Upper lobe of left lung (tissue), 6 donors: ENCODE measurements around the gene RPAP2. TPM values are rescaled to one million over a fixed set of nuclear protein-coding genes. Genes with fewer than 3 reads are reported as not detected.

Experiments used
- ATAC-seq, 2 donors: fragments of 200-7000 bp; cut with Tn5 transposase; one replicate each; pipeline ENCODE4 v1.9.1; 2022; ENCODE audit warnings: mild to moderate bottlenecking in 2 of 2, moderate library complexity in 2 of 2; ENCODE audit not compliant: low FRiP score in 2 of 2
- DNase-seq, 2 donors: peaks; one replicate each; pipeline ENCODE4 v3.0.0-alpha.2; 2019 to 2020
- H3K27ac ChIP-seq, 4 donors: fragments of 200-600 bp; sonication (generic); one replicate each; pipeline ENCODE4 v1.5.1; 2016 to 2019
- H3K27me3 ChIP-seq, 4 donors: fragments of 200-600 bp; sonication (generic); one replicate each; pipeline ENCODE4 v1.5.1; 2017 to 2019
- H3K36me3 ChIP-seq, 4 donors: fragments of 200-600 bp; sonication (generic); one replicate each; pipeline ENCODE4 v1.5.1; 2016 to 2019
- H3K4me1 ChIP-seq, 4 donors: fragments of 200-600 bp; sonication (generic); one replicate each; pipeline ENCODE4 v1.5.1; 2018 to 2019
- H3K4me3 ChIP-seq, 4 donors: fragments of 200-600 bp; sonication (generic); one replicate each; pipeline ENCODE4 v1.5.1; 2017 to 2019; ENCODE audit warnings: mild to moderate bottlenecking in 2 of 4, moderate library complexity in 1 of 4
- H3K9me3 ChIP-seq, 4 donors: fragments of 200-600 bp; sonication (generic); one replicate each; pipeline ENCODE4 v1.5.1; 2018 to 2019
- CTCF ChIP-seq, 6 experiments: fragments of 450-650 bp in 4 of 6; fragments of 200-600 bp in 2 of 6; sonication (generic) in 2 of 6; IDR thresholded peaks; one replicate each; pipeline ENCODE4 v1.5.1; 2016 to 2019; ENCODE audit warnings: antibody characterized with exemption in 6 of 6
- EP300 ChIP-seq, 4 donors: sonication (generic); formaldehyde crosslinking; IDR thresholded peaks; one replicate each; pipeline ENCODE4 v1.5.1; 2017; ENCODE audit warnings: antibody characterized with exemption in 4 of 4, control low read depth in 2 of 4
- POLR2A ChIP-seq, 4 donors: fragments of 450-650 bp; IDR thresholded peaks; one replicate each; pipeline ENCODE4 v1.5.1; 2016 to 2017; ENCODE audit warnings: antibody characterized with exemption in 4 of 4, mild to moderate bottlenecking in 2 of 4
- POLR2AphosphoS5 ChIP-seq, 2 donors: sonication (generic); formaldehyde crosslinking; IDR thresholded peaks; one replicate each; pipeline ENCODE4 v1.5.1; 2017; ENCODE audit warnings: antibody characterized with exemption in 2 of 2
- WGBS, 2 donors: methylation state at CpG; one replicate each; pipeline ENCODE4 v1.1.5; 2017 to 2018; 5-methylcytosine and 5-hydroxymethylcytosine counted together
- total RNA-seq, 6 donors: library from RNA; depleted of rRNA in 4 of 6; stranded (reverse); fragments of >200 nt in 4 of 6; gene quantifications; one replicate each; pipeline versions ENCODE4 v1.1.0 to v1.2.1, GENCODE V29; 2016 to 2021
- donor health status: DM: no; HTN: no; CAD: no; lungs with moderate emphysema.
- donor health status: DM: no; HTN: yes; CAD: no; lungs with severe emphysema.

RPAP2 gene
- total RNA-seq, 6 donors from 2014 or later: 3.6 to 15.8 (median 5.6) TPM

- ATAC-seq (no peak), DNase-seq (no peak)
- 96 to 100% methylated on average over 1 of the region's 1 CpG for WGBS, 2 donors
- Histone ChIP-seq H3K4me1 (no peaks in the 10 kb centered on the region), H3K4me3 (no peak overlapping the region), H3K27me3 (no peaks in the 10 kb centered on the region), H3K9me3 (peaks cover 0 to 9% (median 0%) of the 10 kb centered on the region in 4 donors), H3K36me3 (no peaks in the 10 kb centered on the region), H3K27ac (no peak overlapping the region)
- TF ChIP-seq CTCF (IDR thresholded peaks at IDR 0.05) (no peak), EP300 (IDR thresholded peaks at IDR 0.05) (no peak), POLR2A (IDR thresholded peaks at IDR 0.05) (no peak), POLR2AphosphoS5 (IDR thresholded peaks at IDR 0.05) (no peak)
Measured at GRCh38 chr1:92439291-92439690, 140.4 kb downstream of the RPAP2 start.

- 92 to 97% methylated on average over 9 of the region's 9 CpGs for WGBS, 2 donors
Measured at GRCh38 chr1:92441316-92441696, 142.4 kb downstream of the RPAP2 start.

GRCh38 chr1:92441697-92442342 lies 143.0 kb downstream of the RPAP2 start:
- Histone ChIP-seq H3K36me3 (no peaks in the 10 kb centered on the region), H3K27me3 (no peaks in the 10 kb centered on the region), H3K4me1 (no peaks in the 10 kb centered on the region), H3K27ac (no peak overlapping the region), H3K9me3 (peaks cover 0 to under 1% (median 0%) of the 10 kb centered on the region in 4 donors), H3K4me3 (no peak overlapping the region)
- DNase-seq (peak in 1 of 2 donors; percentile 72), ATAC-seq (no peak)
- WGBS, 2 donors: 71 to 79% methylated on average over 26 to 32 of the region's 32 CpGs
- TF ChIP-seq EP300 (IDR thresholded peaks at IDR 0.05) (no peak), POLR2A (IDR thresholded peaks at IDR 0.05) (no peak)

More at GRCh38 chr1:92441316-92441696, 142.4 kb downstream of the RPAP2 start:
- Histone ChIP-seq H3K9me3 (peaks cover 0 to 6% (median 0%) of the 10 kb centered on the region in 4 donors), H3K36me3 (no peaks in the 10 kb centered on the region), H3K4me1 (no peaks in the 10 kb centered on the region), H3K27me3 (no peaks in the 10 kb centered on the region), H3K27ac (no peak overlapping the region), H3K4me3 (no peak overlapping the region)
- TF ChIP-seq CTCF (IDR thresholded peaks at IDR 0.05) (no peak), EP300 (IDR thresholded peaks at IDR 0.05) (no peak), POLR2AphosphoS5 (IDR thresholded peaks at IDR 0.05) (no peak), POLR2A (IDR thresholded peaks at IDR 0.05) (no peak)
- DNase-seq (no peak), ATAC-seq (no peak)

- 89 to 91% methylated on average over 5 of the region's 5 CpGs for WGBS, 2 donors
- Histone ChIP-seq H3K27me3 (no peaks in the 10 kb centered on the region), H3K36me3 (no peaks in the 10 kb centered on the region), H3K4me3 (no peak overlapping the region), H3K9me3 (no peaks in the 10 kb centered on the region), H3K4me1 (no peaks in the 10 kb centered on the region), H3K27ac (no peak overlapping the region)
- ATAC-seq (no peak), DNase-seq (no peak)
- no peak for TF ChIP-seq POLR2AphosphoS5 (IDR thresholded peaks at IDR 0.05)
- no peak for TF ChIP-seq EP300 (IDR thresholded peaks at IDR 0.05)
- TF ChIP-seq CTCF (IDR thresholded peaks at IDR 0.05): no peak
- no peak for TF ChIP-seq POLR2A (IDR thresholded peaks at IDR 0.05)
Measured at GRCh38 chr1:92442351-92442750, 143.5 kb downstream of the RPAP2 start.

- WGBS, 2 donors: 50 to 66% methylated on average over 3 of the region's 3 CpGs
- no peak overlapping the region for H3K4me3 ChIP-seq
- no peaks in the 10 kb centered on the region for H3K4me1 ChIP-seq
- ATAC-seq: no peak
- H3K36me3 ChIP-seq: no peaks in the 10 kb centered on the region
- TF ChIP-seq POLR2A (IDR thresholded peaks at IDR 0.05) (no peak), POLR2AphosphoS5 (IDR thresholded peaks at IDR 0.05) (no peak), EP300 (IDR thresholded peaks at IDR 0.05) (no peak), CTCF (IDR thresholded peaks at IDR 0.05) (no peak)
- H3K27ac ChIP-seq: no peak overlapping the region
- H3K27me3 ChIP-seq: no peaks in the 10 kb centered on the region
- H3K9me3 ChIP-seq: no peaks in the 10 kb centered on the region
- no peak for DNase-seq
Measured at GRCh38 chr1:92443893-92444292, 145.0 kb downstream of the RPAP2 start.
